Kidney epithelial cell (primary cell): ENCODE results near the gene BARD1. TPM values are rescaled to one million over a fixed set of nuclear protein-coding genes. Genes with fewer than 3 reads are reported as not detected.
A peak's percentile ranks its signal among the peaks of the same experiment; 100 is the strongest.

Source experiments
- DNase-seq: peaks from one replicate; pipeline ENCODE4 v3.0.0-alpha.2; 2010; ENCODE audit warnings: low read depth
- H3K27me3 ChIP-seq: 2 replicates; pipeline ENCODE4 v1.6.0; 2011; ENCODE audit warnings: low read length; ENCODE audit not compliant: control insufficient read depth, insufficient read depth
- H3K36me3 ChIP-seq: 2 replicates; pipeline ENCODE4 v1.5.1; 2011; ENCODE audit warnings: low read length; ENCODE audit not compliant: control insufficient read depth, insufficient read depth
- H3K4me3 ChIP-seq: 2 replicates; pipeline ENCODE4 v1.5.1; 2011; ENCODE audit warnings: low read depth, mild to moderate bottlenecking, control low read depth, low read length
- total RNA-seq: library from RNA; depleted of rRNA; stranded (reverse); fragments of >200 nt; gene quantifications from 2 replicates; pipeline ENCODE4 v1.2.3, GENCODE V29; 2015
- TF ChIP-seq, protein P1 (sequence below): IDR thresholded peaks from 2 replicates; pipeline ENCODE4 v1.5.1; 2011; ENCODE audit warnings: mild to moderate bottlenecking, moderate library complexity, low read length, control low read depth, inconsistent platforms; ENCODE audit not compliant: insufficient read depth, poor library complexity, severe bottlenecking

Gene BARD1
- 6.0 and 7.7 TPM in 2 replicates for total RNA-seq

GRCh38 chr2:214808981-214809750 is at the start of gene BARD1:
Gene BARD1, minus strand, starts transcription at chr2:214809683. Its CDS starts 114 bp downstream, at chr2:214809569.
- DNase-seq: no peak
- TF ChIP-seq, protein P1, sequence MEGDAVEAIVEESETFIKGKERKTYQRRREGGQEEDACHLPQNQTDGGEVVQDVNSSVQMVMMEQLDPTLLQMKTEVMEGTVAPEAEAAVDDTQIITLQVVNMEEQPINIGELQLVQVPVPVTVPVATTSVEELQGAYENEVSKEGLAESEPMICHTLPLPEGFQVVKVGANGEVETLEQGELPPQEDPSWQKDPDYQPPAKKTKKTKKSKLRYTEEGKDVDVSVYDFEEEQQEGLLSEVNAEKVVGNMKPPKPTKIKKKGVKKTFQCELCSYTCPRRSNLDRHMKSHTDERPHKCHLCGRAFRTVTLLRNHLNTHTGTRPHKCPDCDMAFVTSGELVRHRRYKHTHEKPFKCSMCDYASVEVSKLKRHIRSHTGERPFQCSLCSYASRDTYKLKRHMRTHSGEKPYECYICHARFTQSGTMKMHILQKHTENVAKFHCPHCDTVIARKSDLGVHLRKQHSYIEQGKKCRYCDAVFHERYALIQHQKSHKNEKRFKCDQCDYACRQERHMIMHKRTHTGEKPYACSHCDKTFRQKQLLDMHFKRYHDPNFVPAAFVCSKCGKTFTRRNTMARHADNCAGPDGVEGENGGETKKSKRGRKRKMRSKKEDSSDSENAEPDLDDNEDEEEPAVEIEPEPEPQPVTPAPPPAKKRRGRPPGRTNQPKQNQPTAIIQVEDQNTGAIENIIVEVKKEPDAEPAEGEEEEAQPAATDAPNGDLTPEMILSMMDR: no peak
- H3K36me3 ChIP-seq: no peaks in the 10 kb centered on the region
- peak within 1 kb of the TSS; percentile 71 for H3K4me3 ChIP-seq
- H3K27me3 ChIP-seq: no peaks in the 10 kb centered on the region

DNA sequence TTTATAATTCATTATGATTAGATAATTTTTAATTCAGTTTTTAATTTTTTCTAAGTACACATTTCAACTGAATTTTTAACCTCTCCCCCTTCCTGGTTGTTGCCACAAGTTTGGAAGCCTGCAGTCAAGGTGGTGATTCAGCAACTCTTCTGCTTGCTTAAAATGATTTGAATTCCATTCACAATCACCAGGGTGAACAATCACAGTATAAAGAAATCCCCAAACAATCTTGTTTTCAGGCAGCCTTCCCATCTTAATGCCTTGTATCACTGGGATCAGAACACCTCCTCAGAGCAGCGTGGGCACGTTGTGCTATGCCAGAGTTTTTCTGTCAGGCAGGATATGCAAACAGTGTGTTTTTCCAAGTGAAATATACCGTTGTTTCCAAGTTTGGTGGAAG is 46.7 kb upstream of the BARD1 start:
- H3K4me3 ChIP-seq: no peak overlapping the region
- DNase-seq: no peak
- no peaks in the 10 kb centered on the region for H3K36me3 ChIP-seq
- H3K27me3 ChIP-seq: no peaks in the 10 kb centered on the region
- TF ChIP-seq, protein P1: no peak

DNA sequence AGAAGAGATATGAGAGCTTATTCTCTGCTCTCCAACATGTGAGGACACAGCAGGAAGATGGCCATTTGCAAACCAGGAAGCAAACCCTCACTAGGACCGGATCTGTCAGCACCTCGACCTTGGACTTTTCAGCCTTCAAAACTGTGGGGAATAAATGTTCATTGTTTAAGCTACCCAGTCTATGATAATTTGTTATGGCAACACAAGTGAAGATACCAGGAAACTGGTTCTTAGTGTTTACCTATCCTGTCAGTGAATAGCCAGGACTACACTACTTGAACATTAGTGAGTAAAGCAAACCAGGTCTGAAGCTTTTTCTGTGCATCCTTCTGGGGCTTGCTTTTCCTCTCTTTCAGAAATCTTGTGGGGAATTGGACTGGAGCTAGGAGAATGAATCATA is 44.4 kb upstream of the BARD1 start:
- Histone ChIP-seq H3K4me3 (no peak overlapping the region), H3K27me3 (no peaks in the 10 kb centered on the region), H3K36me3 (no peaks in the 10 kb centered on the region)
- TF ChIP-seq, protein P1: no peak
- no peak for DNase-seq

GRCh38 chr2:214843823-214844222 is 34.3 kb upstream of the BARD1 start:
- TF ChIP-seq, protein P1: no peak
- H3K27me3 ChIP-seq: no peaks in the 10 kb centered on the region
- no peak for DNase-seq
- no peaks in the 10 kb centered on the region for H3K36me3 ChIP-seq
- no peak overlapping the region for H3K4me3 ChIP-seq

DNA sequence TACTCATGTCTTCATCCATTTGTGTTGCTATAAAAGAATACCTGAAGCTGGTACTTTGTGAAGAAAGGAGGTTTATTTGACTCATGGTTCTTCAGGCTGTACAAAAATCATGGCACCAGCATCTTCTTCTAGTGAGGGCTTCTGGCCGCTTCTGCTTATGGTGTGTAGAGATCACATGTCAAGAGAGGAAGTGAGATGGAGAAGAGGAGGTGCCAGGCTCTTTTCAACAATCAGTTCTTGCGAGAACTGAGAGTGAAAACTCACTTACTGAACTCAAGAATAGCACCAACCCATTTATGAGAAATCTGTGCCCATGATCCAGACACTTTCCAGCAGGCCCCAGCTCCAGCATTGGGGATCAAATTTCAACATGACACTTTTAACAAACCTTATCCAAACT is 30.0 kb upstream of the BARD1 start:
- TF ChIP-seq, protein P1: no peak
- Histone ChIP-seq H3K36me3 (no peaks in the 10 kb centered on the region), H3K27me3 (no peaks in the 10 kb centered on the region), H3K4me3 (no peak overlapping the region)
- DNase-seq: no peak

- H3K27me3 ChIP-seq: no peaks in the 10 kb centered on the region
- TF ChIP-seq, protein P1: no peak
- no peak for DNase-seq
These were observed 28.0 kb upstream of the BARD1 start for GRCh38 chr2:214837466-214837865.

More at GRCh38 chr2:214837466-214837865, 28.0 kb upstream of the BARD1 start:
- H3K4me3 ChIP-seq: no peak overlapping the region
- H3K36me3 ChIP-seq: no peaks in the 10 kb centered on the region
